Upper lobe of right lung (tissue), 1 donor: Measurements from ENCODE around the gene ITSN2. TPM values are rescaled to one million over a fixed set of nuclear protein-coding genes. Genes with fewer than 3 reads are reported as not detected.

ENCODE experiments used
- ATAC-seq: fragments of 200-7000 bp; cut with Tn5 transposase; one replicate; pipeline ENCODE4 v1.9.1; 2020; ENCODE audit warnings: mild to moderate bottlenecking, moderate library complexity
- DNase-seq: peaks from one replicate; pipeline ENCODE4 v3.0.0-alpha.2; 2020
- H3K27ac ChIP-seq: fragments of 200-600 bp; one replicate; pipeline ENCODE4 v1.8.0; 2022
- H3K27me3 ChIP-seq: fragments of 200-600 bp; one replicate; pipeline ENCODE4 v1.8.0; 2022; ENCODE audit warnings: mild to moderate bottlenecking
- H3K36me3 ChIP-seq: fragments of 200-600 bp; one replicate; pipeline ENCODE4 v1.8.0; 2022
- H3K4me1 ChIP-seq: fragments of 200-600 bp; one replicate; pipeline ENCODE4 v1.8.0; 2022
- H3K4me3 ChIP-seq: fragments of 200-600 bp; one replicate; pipeline ENCODE4 v1.8.0; 2022; ENCODE audit warnings: mild to moderate bottlenecking
- H3K9me3 ChIP-seq: fragments of 200-600 bp; one replicate; pipeline ENCODE4 v1.8.0; 2022
- intact Hi-C: fragments of 100-400 bp; cut with DNase I; formaldehyde crosslinking; loops from one replicate; pipeline ENCODE4 v1.11.0; 2022
- total RNA-seq: library from RNA; stranded (reverse); fragmentation: NEBNext Ultra II Directional; extraction: Animal tissue kit (Norgen Biotek cat#: 25700); gene quantifications from one replicate; pipeline ENCODE4 v1.2.1, GENCODE V29; 2021
- TF ChIP-seq, protein P1 (sequence below): fragments of 200-600 bp; IDR thresholded peaks from one replicate; pipeline ENCODE4 v1.8.0; 2022; ENCODE audit warnings: antibody characterized with exemption
- donor health status: DM: no; HTN: yes; CAD: no; lungs with severe emphysema.

Gene ITSN2
- total RNA-seq, 1 donor from 2014 or later: 104 TPM

DNA sequence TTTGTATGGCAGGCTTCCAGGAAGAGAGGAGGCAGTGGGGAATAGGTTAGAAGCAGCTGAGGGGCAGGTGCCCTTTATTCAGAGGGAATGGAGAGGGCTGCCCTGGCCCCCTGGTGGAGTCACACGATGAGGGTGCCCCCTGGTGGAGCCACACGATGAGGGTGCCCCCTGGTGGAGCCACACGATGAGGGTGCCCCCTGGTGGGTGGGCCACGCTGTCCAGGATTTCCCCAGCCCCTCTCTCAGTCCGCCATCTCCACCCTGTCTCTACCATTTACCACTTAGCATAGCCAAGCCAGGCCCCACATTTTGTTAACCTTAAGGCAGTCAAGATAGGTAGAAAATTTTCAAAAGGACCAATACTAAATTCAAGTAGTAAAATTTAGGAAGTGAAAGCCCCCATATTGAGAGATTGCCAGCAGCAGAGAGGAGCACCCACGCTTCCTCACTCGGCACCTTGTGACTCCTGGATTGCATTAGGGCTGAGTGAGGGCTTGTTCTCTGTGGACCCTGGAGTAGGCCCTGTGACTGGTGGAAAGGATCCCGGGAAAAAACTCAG is 195.8 kb downstream of the ITSN2 start:
- Histone ChIP-seq H3K4me1 (no peaks in the 10 kb centered on the region), H3K9me3 (no peaks in the 10 kb centered on the region), H3K27me3 (no peaks in the 10 kb centered on the region), H3K4me3 (no peak overlapping the region), H3K27ac (no peak overlapping the region), H3K36me3 (no peaks in the 10 kb centered on the region)
- ATAC-seq (peak; percentile 87), DNase-seq (peak; percentile 68)
- TF ChIP-seq, protein P1, sequence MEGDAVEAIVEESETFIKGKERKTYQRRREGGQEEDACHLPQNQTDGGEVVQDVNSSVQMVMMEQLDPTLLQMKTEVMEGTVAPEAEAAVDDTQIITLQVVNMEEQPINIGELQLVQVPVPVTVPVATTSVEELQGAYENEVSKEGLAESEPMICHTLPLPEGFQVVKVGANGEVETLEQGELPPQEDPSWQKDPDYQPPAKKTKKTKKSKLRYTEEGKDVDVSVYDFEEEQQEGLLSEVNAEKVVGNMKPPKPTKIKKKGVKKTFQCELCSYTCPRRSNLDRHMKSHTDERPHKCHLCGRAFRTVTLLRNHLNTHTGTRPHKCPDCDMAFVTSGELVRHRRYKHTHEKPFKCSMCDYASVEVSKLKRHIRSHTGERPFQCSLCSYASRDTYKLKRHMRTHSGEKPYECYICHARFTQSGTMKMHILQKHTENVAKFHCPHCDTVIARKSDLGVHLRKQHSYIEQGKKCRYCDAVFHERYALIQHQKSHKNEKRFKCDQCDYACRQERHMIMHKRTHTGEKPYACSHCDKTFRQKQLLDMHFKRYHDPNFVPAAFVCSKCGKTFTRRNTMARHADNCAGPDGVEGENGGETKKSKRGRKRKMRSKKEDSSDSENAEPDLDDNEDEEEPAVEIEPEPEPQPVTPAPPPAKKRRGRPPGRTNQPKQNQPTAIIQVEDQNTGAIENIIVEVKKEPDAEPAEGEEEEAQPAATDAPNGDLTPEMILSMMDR: peak; percentile 57
- intact Hi-C loops: no loop called here

DNA sequence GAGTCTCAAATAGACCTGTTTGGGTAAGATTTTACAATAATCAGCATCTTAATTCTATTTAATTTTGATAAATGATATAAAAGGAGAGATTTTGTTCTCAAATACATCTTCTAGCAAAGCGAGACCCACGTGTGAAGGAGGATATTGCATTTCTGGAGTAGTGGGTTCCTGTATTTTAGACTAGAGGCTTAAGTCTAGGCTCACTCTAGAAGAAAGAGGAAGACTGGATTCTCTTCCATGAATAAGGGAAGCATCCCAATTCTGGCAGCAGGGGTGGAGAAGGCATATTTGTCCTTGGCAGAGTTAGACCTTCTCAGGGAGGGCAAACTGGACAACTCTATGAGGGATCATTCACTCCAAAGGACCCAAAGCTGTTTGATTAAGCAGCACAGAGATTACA is 196.7 kb downstream of the ITSN2 start:
- DNase-seq (no peak), ATAC-seq (no peak)
- peaks cover 3% of the 10 kb centered on the region for H3K36me3 ChIP-seq
- H3K27ac ChIP-seq: no peak overlapping the region
- no peaks in the 10 kb centered on the region for H3K4me1 ChIP-seq
- no peak overlapping the region for H3K4me3 ChIP-seq
- intact Hi-C loops: no loop called here
- H3K9me3 ChIP-seq: no peaks in the 10 kb centered on the region
- TF ChIP-seq, protein P1: no peak
- no peaks in the 10 kb centered on the region for H3K27me3 ChIP-seq

DNA sequence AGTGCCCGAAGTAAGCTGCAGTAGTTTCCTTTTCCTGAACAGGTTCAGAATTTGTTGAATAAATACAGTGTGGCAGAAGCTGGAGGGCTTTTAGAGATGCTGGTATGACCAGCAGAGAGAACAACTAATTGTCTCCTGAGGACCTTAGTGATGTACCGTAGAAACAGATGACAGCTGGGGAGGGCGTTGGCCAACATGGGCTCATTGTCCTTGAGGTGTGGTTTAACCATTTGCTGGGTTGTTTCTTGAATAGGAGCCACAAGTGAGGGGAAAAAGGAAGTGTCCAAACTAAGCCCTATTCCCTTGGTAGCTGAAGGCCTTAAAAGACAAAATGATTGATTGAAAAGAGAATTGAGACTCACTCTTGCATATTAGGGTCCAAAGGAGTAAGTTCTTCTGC is 197.2 kb downstream of the ITSN2 start:
- no peak overlapping the region for H3K4me3 ChIP-seq
- ATAC-seq (no peak), DNase-seq (no peak)
- no peaks in the 10 kb centered on the region for H3K4me1 ChIP-seq
- H3K27me3 ChIP-seq: no peaks in the 10 kb centered on the region
- peaks cover 4% of the 10 kb centered on the region for H3K36me3 ChIP-seq
- TF ChIP-seq, protein P1: no peak
- intact Hi-C loops: no loop called here
- H3K27ac ChIP-seq: no peak overlapping the region
- H3K9me3 ChIP-seq: no peaks in the 10 kb centered on the region

DNA sequence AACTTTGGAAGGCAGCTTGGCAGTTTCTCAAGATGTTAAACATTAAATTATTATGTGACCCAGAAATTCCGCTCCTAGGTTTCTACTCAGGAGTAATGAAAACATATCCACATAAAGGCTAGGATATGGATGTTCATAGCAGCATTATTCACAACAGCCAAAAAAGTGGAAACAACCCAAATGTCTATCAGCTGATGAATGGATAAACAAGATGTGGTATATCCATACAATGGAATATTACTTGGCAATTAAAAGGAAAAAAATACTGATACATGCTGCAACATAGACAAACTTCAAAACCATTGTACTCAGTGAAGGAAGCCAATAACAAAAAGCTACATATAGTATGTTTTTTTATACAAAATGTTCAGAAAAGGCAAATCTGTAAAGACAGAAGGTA is 197.8 kb downstream of the ITSN2 start:
- Histone ChIP-seq H3K4me3 (no peak overlapping the region), H3K4me1 (no peaks in the 10 kb centered on the region), H3K9me3 (no peaks in the 10 kb centered on the region), H3K27ac (no peak overlapping the region), H3K36me3 (peaks cover 4% of the 10 kb centered on the region), H3K27me3 (no peaks in the 10 kb centered on the region)
- ATAC-seq (no peak), DNase-seq (no peak)
- TF ChIP-seq, protein P1: no peak
- intact Hi-C loops: no loop called here

DNA sequence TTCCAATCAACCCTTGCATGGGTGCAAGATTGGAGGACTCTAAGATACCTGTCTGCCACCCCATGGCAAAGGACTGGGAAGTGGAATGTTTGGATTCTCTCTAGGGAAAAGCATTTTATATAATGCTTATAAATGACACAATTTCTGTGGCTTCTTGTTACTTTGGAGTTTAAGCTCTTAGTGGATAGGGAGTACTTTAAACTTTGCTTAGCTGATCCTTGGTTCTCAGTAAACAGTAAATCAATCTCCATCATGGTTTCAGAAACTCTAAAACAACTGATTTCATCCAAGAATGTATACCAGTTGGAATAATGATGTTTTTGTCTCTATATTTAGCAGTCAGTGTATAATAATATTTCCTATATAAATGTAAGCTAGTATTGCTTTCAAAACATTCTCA is 199.6 kb downstream of the ITSN2 start:
- ATAC-seq: no peak
- Histone ChIP-seq H3K4me1 (no peaks in the 10 kb centered on the region), H3K36me3 (peaks cover 4% of the 10 kb centered on the region), H3K27me3 (no peaks in the 10 kb centered on the region), H3K4me3 (no peak overlapping the region), H3K9me3 (no peaks in the 10 kb centered on the region), H3K27ac (no peak overlapping the region)
- no peak for DNase-seq
- intact Hi-C loops: no loop called here
- TF ChIP-seq, protein P1: no peak

DNA sequence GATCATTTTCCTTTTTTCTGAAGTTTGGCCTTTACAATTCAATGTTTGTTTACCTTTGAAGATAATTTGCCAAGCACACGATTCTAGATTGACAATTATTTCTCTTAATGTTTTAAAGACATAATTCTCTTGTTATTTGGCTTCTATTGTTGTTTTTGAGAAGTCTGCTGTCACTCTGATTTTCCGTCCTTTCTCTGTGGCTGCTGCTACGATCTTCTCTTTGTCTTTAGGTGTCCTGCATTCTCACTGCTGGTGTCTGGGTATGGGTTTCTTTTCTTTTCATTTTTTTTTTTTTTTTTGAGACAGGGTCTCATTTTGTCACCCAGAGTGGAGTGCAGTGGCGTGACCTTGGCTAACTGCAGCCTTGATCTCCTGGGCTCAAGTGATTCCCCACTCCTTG is 200.6 kb downstream of the ITSN2 start:
- no peak overlapping the region for H3K4me3 ChIP-seq
- peaks cover 4% of the 10 kb centered on the region for H3K36me3 ChIP-seq
- TF ChIP-seq, protein P1: no peak
- H3K4me1 ChIP-seq: no peaks in the 10 kb centered on the region
- H3K27ac ChIP-seq: no peak overlapping the region
- intact Hi-C loops: no loop called here
- H3K9me3 ChIP-seq: no peaks in the 10 kb centered on the region
- ATAC-seq (no peak), DNase-seq (no peak)
- no peaks in the 10 kb centered on the region for H3K27me3 ChIP-seq
